MCF 10A (cell line): ENCODE results near the gene AP3D1. TPM values are rescaled to one million over a fixed set of nuclear protein-coding genes. Genes with fewer than 3 reads are reported as not detected.

ENCODE experiments used
- BruUV-seq: library from RNA; stranded (reverse); fragments of 400-500 nt; replicated peaks from 2 replicates; lab custom pipeline; 2021; lab: Mats Ljungman, UMichigan
- CTCF ChIA-PET: fragments of 300-600 bp; sonication (Branson Sonifier 250); formaldehyde crosslinking; extraction: SDS; loops from one replicate; lab custom pipeline; 2021; ENCODE audit warnings: antibody characterized with exemption, inconsistent platforms; lab: Yijun Ruan, JAX
- POLR2A ChIA-PET: fragments of 300-600, 350-650 bp; sonication (Branson Sonifier 250); formaldehyde crosslinking; extraction: SDS; loops from one replicate; lab custom pipeline; 2020; ENCODE audit warnings: antibody characterized with exemption, inconsistent platforms; lab: Yijun Ruan, JAX
- DNase-seq: peaks from one replicate; pipeline ENCODE4 v3.0.0-alpha.2; 2018; ENCODE audit not compliant: unreplicated experiment
- H3K27ac Mint-ChIP-seq: one replicate; pipeline ENCODE4 v1.8.0; 2022; ENCODE audit warnings: mild to moderate bottlenecking, low read depth, mixed read lengths; ENCODE audit not compliant: unreplicated experiment
- H3K27me3 Mint-ChIP-seq: one replicate; pipeline ENCODE4 v1.8.0; 2022; ENCODE audit warnings: mixed read lengths; ENCODE audit not compliant: insufficient read depth, unreplicated experiment
- H3K36me3 Mint-ChIP-seq: one replicate; pipeline ENCODE4 v1.8.0; 2022; ENCODE audit warnings: mild to moderate bottlenecking, moderate library complexity, mixed read lengths; ENCODE audit not compliant: insufficient read depth, unreplicated experiment
- H3K4me1 Mint-ChIP-seq: one replicate; pipeline ENCODE4 v1.8.0; 2022; ENCODE audit warnings: mixed read lengths; ENCODE audit not compliant: insufficient read depth, unreplicated experiment
- H3K4me3 Mint-ChIP-seq: one replicate; pipeline ENCODE4 v1.8.0; 2022; ENCODE audit warnings: mild to moderate bottlenecking, moderate library complexity, mixed read lengths; ENCODE audit not compliant: unreplicated experiment
- H3K9me3 Mint-ChIP-seq: one replicate; pipeline ENCODE4 v1.8.0; 2022; ENCODE audit warnings: mixed read lengths; ENCODE audit not compliant: unreplicated experiment
- intact Hi-C: fragments of 100-400 bp; cut with micrococcal nuclease; formaldehyde crosslinking; loops from 2 replicates; pipeline ENCODE4 v1.14.1; 2022
- total RNA-seq: library from RNA; stranded (reverse); gene quantifications from 2 replicates; pipeline ENCODE4 v1.2.3, GENCODE V29; 2022
- TF ChIP-seq, protein P1 (sequence below): fragments of 200-600 bp; IDR thresholded peaks from one replicate; pipeline ENCODE4 v1.8.0; 2022; ENCODE audit warnings: antibody characterized with exemption, mild to moderate bottlenecking; ENCODE audit not compliant: unreplicated experiment

AP3D1 gene
- total RNA-seq, 1 experiment from 2014 or later = 181 TPM

DNA sequence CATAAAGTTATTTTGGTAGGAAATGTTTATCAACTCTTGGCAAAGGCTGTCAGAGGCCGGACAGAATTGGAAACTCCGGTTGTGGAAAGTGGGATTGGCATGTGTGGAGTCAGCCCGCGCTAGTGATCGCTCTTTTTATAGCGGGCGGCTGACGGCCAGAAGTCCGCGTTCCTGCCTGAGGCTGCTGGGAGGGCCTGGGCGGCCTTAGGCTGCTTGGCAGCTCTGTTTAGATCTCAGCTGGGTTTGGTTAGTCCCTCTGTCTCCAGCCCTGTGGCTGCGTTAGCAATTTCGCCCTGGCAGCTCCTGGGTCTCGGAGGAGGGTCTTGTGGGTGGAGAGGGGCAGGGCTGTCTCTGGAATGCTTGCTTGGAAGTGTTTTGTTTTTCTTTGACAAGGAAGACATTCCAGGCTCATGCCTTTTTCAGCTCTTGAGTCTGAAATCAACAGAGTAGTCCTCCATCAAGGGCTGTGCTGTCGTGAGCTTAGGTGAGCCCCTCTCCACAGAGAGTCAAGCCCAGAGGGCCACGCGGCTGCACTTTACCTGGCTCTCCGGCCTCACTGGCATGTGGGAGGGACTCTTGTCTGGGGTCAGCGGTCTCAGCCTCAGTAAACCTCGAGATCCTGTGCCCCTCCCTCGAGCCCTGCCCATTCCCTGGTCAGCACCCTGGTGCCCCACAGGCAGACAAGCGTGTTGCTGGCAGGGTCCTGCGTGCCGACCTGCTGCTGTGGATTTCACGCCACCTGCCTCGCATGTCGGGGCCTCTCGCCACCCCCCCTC, 34.9 kb upstream of the AP3D1 start:
- DNase-seq = no peak
- H3K27ac Mint-ChIP-seq = no peak overlapping the region
- peaks cover 47% of the 10 kb centered on the region for H3K36me3 Mint-ChIP-seq
- ChIA-PET POLR2A (interaction anchor here (0.7 kb wide), 2 partner anchors 32 to 360 kb away, joined by 3 to 5 read pairs; no protein-coding TSS in a partner anchor), CTCF (interaction anchor here (0.6 to 1.0 kb wide), 4 partner anchors 12 to 62 kb away, joined by 3 to 6 read pairs (median 4); no protein-coding TSS in a partner anchor)
- no peaks in the 10 kb centered on the region for H3K4me1 Mint-ChIP-seq
- no peaks in the 10 kb centered on the region for H3K27me3 Mint-ChIP-seq
- TF ChIP-seq, protein P1, sequence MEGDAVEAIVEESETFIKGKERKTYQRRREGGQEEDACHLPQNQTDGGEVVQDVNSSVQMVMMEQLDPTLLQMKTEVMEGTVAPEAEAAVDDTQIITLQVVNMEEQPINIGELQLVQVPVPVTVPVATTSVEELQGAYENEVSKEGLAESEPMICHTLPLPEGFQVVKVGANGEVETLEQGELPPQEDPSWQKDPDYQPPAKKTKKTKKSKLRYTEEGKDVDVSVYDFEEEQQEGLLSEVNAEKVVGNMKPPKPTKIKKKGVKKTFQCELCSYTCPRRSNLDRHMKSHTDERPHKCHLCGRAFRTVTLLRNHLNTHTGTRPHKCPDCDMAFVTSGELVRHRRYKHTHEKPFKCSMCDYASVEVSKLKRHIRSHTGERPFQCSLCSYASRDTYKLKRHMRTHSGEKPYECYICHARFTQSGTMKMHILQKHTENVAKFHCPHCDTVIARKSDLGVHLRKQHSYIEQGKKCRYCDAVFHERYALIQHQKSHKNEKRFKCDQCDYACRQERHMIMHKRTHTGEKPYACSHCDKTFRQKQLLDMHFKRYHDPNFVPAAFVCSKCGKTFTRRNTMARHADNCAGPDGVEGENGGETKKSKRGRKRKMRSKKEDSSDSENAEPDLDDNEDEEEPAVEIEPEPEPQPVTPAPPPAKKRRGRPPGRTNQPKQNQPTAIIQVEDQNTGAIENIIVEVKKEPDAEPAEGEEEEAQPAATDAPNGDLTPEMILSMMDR = no peak
- H3K4me3 Mint-ChIP-seq = no peak overlapping the region
- intact Hi-C loops = no loop called here
- no peaks in the 10 kb centered on the region for H3K9me3 Mint-ChIP-seq
- BruUV-seq = no TSS peak

DNA sequence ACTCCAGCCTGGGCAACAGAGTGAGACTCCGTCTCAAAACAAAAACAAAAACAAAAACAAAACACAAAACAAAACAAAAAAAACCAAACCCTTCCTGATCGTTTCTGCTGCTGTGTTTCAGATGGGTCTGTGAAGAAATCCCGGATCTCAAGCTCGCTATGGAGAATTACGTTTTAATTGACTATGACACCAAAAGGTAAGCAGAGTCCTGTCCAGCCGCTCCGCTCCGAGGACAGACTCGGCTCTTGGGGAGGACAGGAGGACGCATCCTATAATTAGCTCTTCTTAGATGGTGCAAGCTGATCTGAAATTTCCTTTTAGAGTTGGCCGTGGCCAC, 34.3 kb upstream of the AP3D1 start:
- intact Hi-C loops = no loop called here
- H3K4me1 Mint-ChIP-seq = no peaks in the 10 kb centered on the region
- CTCF ChIA-PET = interaction anchor here (0.6 to 1.0 kb wide), 3 partner anchors 11 to 62 kb away, joined by 3 to 6 read pairs (median 4); no protein-coding TSS in a partner anchor
- H3K27me3 Mint-ChIP-seq = no peaks in the 10 kb centered on the region
- TF ChIP-seq, protein P1 = no peak
- POLR2A ChIA-PET = interaction anchor here (0.7 kb wide), 2 partner anchors 32 to 360 kb away, joined by 3 to 5 read pairs; no protein-coding TSS in a partner anchor
- no TSS peak for BruUV-seq
- H3K27ac Mint-ChIP-seq = no peak overlapping the region
- no peak overlapping the region for H3K4me3 Mint-ChIP-seq
- peaks cover 50% of the 10 kb centered on the region for H3K36me3 Mint-ChIP-seq
- H3K9me3 Mint-ChIP-seq = no peaks in the 10 kb centered on the region
- DNase-seq = no peak

DNA sequence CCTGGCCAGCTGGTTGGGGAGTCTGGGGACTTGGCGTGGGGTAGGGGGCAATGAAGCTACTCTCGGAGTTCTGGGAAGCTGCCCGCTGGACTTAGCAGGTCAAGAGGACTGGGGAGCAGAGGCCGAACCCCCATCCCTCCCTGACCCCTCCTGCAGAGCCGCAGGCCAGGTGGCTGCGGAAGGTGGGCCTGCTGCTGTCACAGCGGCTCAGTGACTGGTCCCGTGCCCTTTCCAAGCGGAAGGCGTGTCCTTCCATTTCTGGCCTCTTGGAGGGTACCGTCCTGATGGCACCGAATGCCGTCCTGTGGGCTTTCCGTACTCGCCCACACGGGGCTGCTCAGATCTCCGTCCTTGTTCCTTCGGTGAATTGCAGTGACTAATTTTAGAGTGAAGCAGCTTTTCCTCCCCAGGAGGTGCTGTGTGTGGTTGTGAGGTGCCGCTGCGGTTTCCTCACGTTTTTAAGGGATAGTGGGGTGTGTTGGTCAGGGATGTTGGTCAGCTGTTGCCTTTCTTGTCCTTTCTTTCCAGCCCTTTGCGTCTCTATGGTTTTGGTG, 33.1 kb upstream of the AP3D1 start:
- Mint-ChIP-seq H3K36me3 (peaks cover 56% of the 10 kb centered on the region), H3K27me3 (no peaks in the 10 kb centered on the region), H3K9me3 (no peaks in the 10 kb centered on the region), H3K27ac (no peak overlapping the region), H3K4me1 (no peaks in the 10 kb centered on the region), H3K4me3 (no peak overlapping the region)
- intact Hi-C loops = no loop called here
- no TSS peak for BruUV-seq
- CTCF ChIA-PET = no interaction called here
- TF ChIP-seq, protein P1 = no peak
- POLR2A ChIA-PET = no interaction called here
- DNase-seq = no peak

DNA sequence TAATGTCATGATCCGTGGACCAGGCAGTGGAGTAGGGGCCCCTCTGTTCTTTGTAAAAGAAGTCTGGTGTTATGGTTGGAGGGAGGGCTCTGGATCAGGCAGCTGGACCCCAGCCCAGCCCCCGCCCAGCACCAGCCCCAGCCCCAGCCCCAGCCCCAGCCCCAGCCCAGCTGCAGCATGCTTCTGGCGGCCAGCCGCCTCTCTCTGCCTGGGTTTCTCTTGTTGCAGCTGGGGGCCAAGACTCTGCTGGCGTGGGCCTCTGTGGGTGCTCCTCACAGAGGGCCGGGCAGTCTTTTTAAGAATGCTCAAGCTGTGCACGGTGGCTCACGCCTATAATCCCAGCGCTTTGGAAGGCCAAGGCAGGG, 30.2 kb upstream of the AP3D1 start:
- intact Hi-C loops = no loop called here
- Mint-ChIP-seq H3K36me3 (peaks cover 41% of the 10 kb centered on the region), H3K27ac (no peak overlapping the region), H3K27me3 (no peaks in the 10 kb centered on the region), H3K9me3 (no peaks in the 10 kb centered on the region), H3K4me3 (no peak overlapping the region), H3K4me1 (peaks cover 3% of the 10 kb centered on the region)
- BruUV-seq = no TSS peak
- CTCF ChIA-PET = interaction anchor here (0.7 kb wide), 1 partner anchor 12 kb away, joined by 3 read pairs; no protein-coding TSS in a partner anchor
- POLR2A ChIA-PET = no interaction called here
- no peak for DNase-seq
- TF ChIP-seq, protein P1 = no peak
